Breast epithelium (tissue), 4 donors: ENCODE data around the gene SPON1. TPM values are rescaled to one million over a fixed set of nuclear protein-coding genes. Genes with fewer than 3 reads are reported as not detected.

Experiments
- DNase-seq, 2 donors: peaks; one replicate each; pipeline ENCODE4 v3.0.0-alpha.2; 2019; ENCODE audit warnings: low spot score in 2 of 2
- H3K27ac ChIP-seq, 2 donors: fragments of 200-600 bp; sonication (generic) in 1 of 2; one replicate each; pipeline ENCODE4 v1.5.1; 2016 to 2019; ENCODE audit warnings: mild to moderate bottlenecking in 1 of 2
- H3K27me3 ChIP-seq, 2 donors: fragments of 200-600 bp; sonication (generic) in 1 of 2; one replicate each; pipeline versions ENCODE4 v1.5.1 to v1.6.0; 2017 to 2019; ENCODE audit warnings: control low read depth in 1 of 2, mild to moderate bottlenecking in 1 of 2
- H3K36me3 ChIP-seq: fragments of 200-600 bp; one replicate; pipeline ENCODE4 v1.5.1; 2019
- H3K4me1 ChIP-seq, 2 donors: fragments of 200-600 bp; sonication (generic); one replicate each; pipeline ENCODE4 v1.5.1; 2016 to 2019; ENCODE audit warnings: control low read depth in 1 of 2
- H3K4me3 ChIP-seq, 3 donors: fragments of 200-600 bp; sonication (generic); 1 replicate in 2 of 3; 2 replicates in 1 of 3; pipeline ENCODE4 v1.5.1; 2016 to 2019; ENCODE audit warnings: mild to moderate bottlenecking in 3 of 3, moderate library complexity in 2 of 3
- H3K9me3 ChIP-seq, 2 donors: fragments of 200-600 bp; sonication (generic) in 1 of 2; one replicate each; pipeline ENCODE4 v1.5.1; 2016 to 2019; ENCODE audit warnings: control low read depth in 1 of 2
- CTCF ChIP-seq, 3 donors: fragments of 450-650 bp; IDR thresholded peaks; one replicate each; pipeline ENCODE4 v1.5.1; 2016 to 2017; ENCODE audit warnings: antibody characterized with exemption in 3 of 3, mild to moderate bottlenecking in 3 of 3, moderate library complexity in 3 of 3
- POLR2A ChIP-seq: fragments of 450-650 bp; IDR thresholded peaks from one replicate; pipeline ENCODE4 v1.6.1; 2016; ENCODE audit warnings: antibody characterized with exemption, mild to moderate bottlenecking, moderate library complexity
- POLR2AphosphoS5 ChIP-seq, 3 donors: sonication (generic); formaldehyde crosslinking; IDR thresholded peaks; one replicate each; pipeline ENCODE4 v1.6.1; 2017; ENCODE audit warnings: antibody characterized with exemption in 3 of 3
- intact Hi-C: fragments of 100-400 bp; cut with DNase I; formaldehyde crosslinking; loops from one replicate; pipeline ENCODE4 v1.15.1; 2023; ENCODE audit warnings: low total_unique reads
- total RNA-seq, 3 donors: library from RNA; depleted of rRNA; stranded (reverse); fragments of >200 nt; gene quantifications; one replicate each; pipeline ENCODE4 v1.1.0, GENCODE V29; 2016

Gene SPON1
- total RNA-seq, 3 donors from 2014 or later: 30.1 to 133 (median 34.7) TPM

- no peak for TF ChIP-seq POLR2AphosphoS5 (IDR thresholded peaks at IDR 0.05)
- TF ChIP-seq POLR2A: no peak
- TF ChIP-seq CTCF (IDR thresholded peaks at IDR 0.05): no peak
- H3K36me3 ChIP-seq: no peaks in the 10 kb centered on the region
- intact Hi-C loops: no loop called here
- no peaks in the 10 kb centered on the region for H3K27me3 ChIP-seq
- no peak overlapping the region for H3K27ac ChIP-seq
- no peak overlapping the region for H3K4me3 ChIP-seq
- no peaks in the 10 kb centered on the region for H3K4me1 ChIP-seq
- no peak for DNase-seq
- H3K9me3 ChIP-seq: no peaks in the 10 kb centered on the region
Measured at GRCh38 chr11:14045417-14045816, 82.9 kb downstream of the SPON1 start.

- TF ChIP-seq POLR2AphosphoS5 (IDR thresholded peaks at IDR 0.05): no peak
- no peak for TF ChIP-seq POLR2A
- TF ChIP-seq CTCF (IDR thresholded peaks at IDR 0.05): no peak
Measured at GRCh38 chr11:14052198-14052597, 89.7 kb downstream of the SPON1 start.

GRCh38 chr11:14054116-14055107, 91.9 kb downstream of the SPON1 start:
- Histone ChIP-seq H3K27me3 (no peaks in the 10 kb centered on the region), H3K36me3 (no peaks in the 10 kb centered on the region), H3K4me1 (no peaks in the 10 kb centered on the region), H3K9me3 (no peaks in the 10 kb centered on the region), H3K27ac (peak overlapping the region; percentile 61 to 71), H3K4me3 (peak overlapping the region in 1 of 3 donors; percentile 5)
- peak in 1 of 2 donors; percentile 50 for DNase-seq
- intact Hi-C loops: no loop called here
- no peak for TF ChIP-seq POLR2A
- no peak for TF ChIP-seq CTCF (IDR thresholded peaks at IDR 0.05)
- TF ChIP-seq POLR2AphosphoS5 (IDR thresholded peaks at IDR 0.05): no peak

More at GRCh38 chr11:14052198-14052597, 89.7 kb downstream of the SPON1 start:
- no peak for DNase-seq
- no peak overlapping the region for H3K4me3 ChIP-seq
- intact Hi-C loops: no loop called here
- H3K4me1 ChIP-seq: no peaks in the 10 kb centered on the region
- no peak overlapping the region for H3K27ac ChIP-seq
- no peaks in the 10 kb centered on the region for H3K9me3 ChIP-seq
- no peaks in the 10 kb centered on the region for H3K27me3 ChIP-seq
- no peaks in the 10 kb centered on the region for H3K36me3 ChIP-seq

- H3K27me3 ChIP-seq: no peaks in the 10 kb centered on the region
- no peak for TF ChIP-seq CTCF (IDR thresholded peaks at IDR 0.05)
- no peak for TF ChIP-seq POLR2AphosphoS5 (IDR thresholded peaks at IDR 0.05)
- intact Hi-C loops: no loop called here
- no peaks in the 10 kb centered on the region for H3K4me1 ChIP-seq
- H3K4me3 ChIP-seq: no peak overlapping the region
- H3K36me3 ChIP-seq: no peaks in the 10 kb centered on the region
- DNase-seq: no peak
- no peaks in the 10 kb centered on the region for H3K9me3 ChIP-seq
- H3K27ac ChIP-seq: peak overlapping the region; percentile 61 to 71
Measured at GRCh38 chr11:14055936-14056335, 93.4 kb downstream of the SPON1 start.

- Histone ChIP-seq H3K27ac (peak overlapping the region; percentile 29 to 59), H3K4me3 (no peak overlapping the region), H3K27me3 (no peaks in the 10 kb centered on the region), H3K36me3 (no peaks in the 10 kb centered on the region), H3K9me3 (no peaks in the 10 kb centered on the region), H3K4me1 (no peaks in the 10 kb centered on the region)
- intact Hi-C loops: no loop called here
- no peak for TF ChIP-seq POLR2A
- TF ChIP-seq CTCF (IDR thresholded peaks at IDR 0.05): no peak
- no peak for TF ChIP-seq POLR2AphosphoS5 (IDR thresholded peaks at IDR 0.05)
- peak in 1 of 2 donors; percentile 59 for DNase-seq
Measured at GRCh38 chr11:14058061-14058460, 95.5 kb downstream of the SPON1 start.
